Ishikawa (cell line): ENCODE data around the gene AMZ1.

Experiments
- CEBPB ChIP-seq: IDR thresholded peaks from 2 replicates; pipeline ENCODE4 v1.6.1; 2012
- CREB1 ChIP-seq: IDR thresholded peaks from 2 replicates; pipeline ENCODE4 v1.6.1; 2012; ENCODE audit warnings: low read depth
- EGR1 ChIP-seq: IDR thresholded peaks from 2 replicates; pipeline ENCODE4 v1.6.1; 2012
- EP300 ChIP-seq: IDR thresholded peaks from 2 replicates; pipeline ENCODE4 v1.6.1; 2012; ENCODE audit warnings: borderline replicate concordance
- FOXM1 ChIP-seq: IDR thresholded peaks from 2 replicates; pipeline ENCODE4 v1.6.1; 2012; ENCODE audit warnings: low read depth, borderline replicate concordance
- MAX ChIP-seq: IDR thresholded peaks from 2 replicates; pipeline ENCODE4 v1.6.1; 2012
- NFIC ChIP-seq: IDR thresholded peaks from 2 replicates; pipeline ENCODE4 v1.6.1; 2012
- RAD21 ChIP-seq: IDR thresholded peaks from 2 replicates; pipeline ENCODE4 v1.6.1; 2012; ENCODE audit warnings: low read depth
- REST ChIP-seq: IDR thresholded peaks from 2 replicates; pipeline ENCODE4 v1.6.1; 2012; ENCODE audit warnings: low read depth, mild to moderate bottlenecking
- TAF1 ChIP-seq: IDR thresholded peaks from 2 replicates; pipeline ENCODE4 v1.6.1; 2012; ENCODE audit warnings: low read depth, mild to moderate bottlenecking
- TCF12 ChIP-seq: IDR thresholded peaks from 2 replicates; pipeline ENCODE4 v1.6.1; 2012; ENCODE audit warnings: low read depth
- TEAD4 ChIP-seq: IDR thresholded peaks from 2 replicates; pipeline ENCODE4 v1.6.1; 2012
- USF1 ChIP-seq: IDR thresholded peaks from 2 replicates; pipeline ENCODE4 v1.6.1; 2012
- YY1 ChIP-seq: IDR thresholded peaks from 2 replicates; pipeline ENCODE4 v1.6.1; 2012; ENCODE audit warnings: low read depth
- ZBTB7A ChIP-seq: IDR thresholded peaks from 2 replicates; pipeline ENCODE4 v1.6.1; 2012; ENCODE audit warnings: low read depth

Gene AMZ1

DNA sequence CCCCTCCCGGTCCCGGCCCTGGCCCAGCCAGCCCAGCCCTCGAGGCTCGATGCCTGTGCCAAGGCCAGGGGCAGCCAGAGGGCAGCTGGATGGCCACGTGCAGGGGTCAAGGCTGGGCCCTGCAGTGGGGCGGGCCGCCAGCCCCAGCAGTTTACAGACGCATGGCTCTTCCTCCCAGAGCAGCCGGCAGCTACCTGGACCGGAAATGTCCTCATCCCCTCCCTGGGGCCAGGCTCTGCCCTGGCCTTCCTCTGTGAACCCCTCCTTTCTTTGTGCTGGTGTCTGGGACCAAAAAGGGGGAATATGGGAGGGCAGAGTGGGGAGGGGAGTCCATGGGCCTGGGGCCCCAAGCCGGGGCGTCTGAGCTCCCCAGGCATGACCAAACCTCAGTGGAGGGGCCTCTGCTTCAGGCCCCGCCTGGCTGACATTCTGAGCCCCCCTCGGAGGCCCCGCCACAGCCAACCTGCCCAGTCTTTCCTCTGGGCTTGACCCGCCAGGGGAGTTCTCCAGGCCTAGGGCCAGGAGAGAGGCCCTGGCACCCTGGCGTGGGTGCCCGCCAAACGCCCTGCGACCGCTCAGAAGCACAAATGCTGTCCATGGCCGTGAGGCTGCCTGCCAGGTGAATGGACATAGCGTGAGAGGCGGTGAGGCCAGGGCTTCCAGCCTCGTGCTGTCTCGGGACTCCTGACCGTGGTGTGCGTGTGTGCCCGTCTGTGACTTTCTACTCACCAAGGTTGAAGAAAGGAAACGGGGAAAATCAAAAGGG is 24.7 kb upstream of the AMZ1 start:
- no peak for TF ChIP-seq TAF1
- no peak for TF ChIP-seq USF1
- no peak for TF ChIP-seq NFIC
- no peak for TF ChIP-seq EGR1
- no peak for TF ChIP-seq CEBPB
- TF ChIP-seq MAX: no peak
- no peak for TF ChIP-seq FOXM1
- TF ChIP-seq RAD21: no peak
- TF ChIP-seq CREB1: no peak
- TF ChIP-seq EP300: no peak
- no peak for TF ChIP-seq ZBTB7A
- no peak for TF ChIP-seq TCF12
- TF ChIP-seq REST: no peak

- TF ChIP-seq ZBTB7A: peak; percentile 76; the same call in 1 of the 2 replicates
- TF ChIP-seq TCF12: no peak
- TF ChIP-seq RAD21: no peak
- no peak for TF ChIP-seq EGR1
- TF ChIP-seq TAF1: no peak
These were observed 24.0 kb upstream of the AMZ1 start for GRCh38 chr7:2663960-2664359.

GRCh38 chr7:2665359-2665791 is 22.6 kb upstream of the AMZ1 start:
- no peak for TF ChIP-seq CREB1
- no peak for TF ChIP-seq ZBTB7A
- TF ChIP-seq USF1: no peak

- TF ChIP-seq EGR1 (no peak), TAF1 (no peak), YY1 (no peak), REST (no peak)
These were observed 21.8 kb upstream of the AMZ1 start for GRCh38 chr7:2666155-2666554.

- no peak for TF ChIP-seq CEBPB
- no peak for TF ChIP-seq EP300
- no peak for TF ChIP-seq USF1
- TF ChIP-seq FOXM1: no peak
- TF ChIP-seq YY1: no peak
- TF ChIP-seq CREB1: no peak
- TF ChIP-seq TEAD4: no peak
- no peak for TF ChIP-seq ZBTB7A
- no peak for TF ChIP-seq MAX
- TF ChIP-seq RAD21: no peak
These were observed 21.3 kb upstream of the AMZ1 start for GRCh38 chr7:2666588-2667250.

DNA sequence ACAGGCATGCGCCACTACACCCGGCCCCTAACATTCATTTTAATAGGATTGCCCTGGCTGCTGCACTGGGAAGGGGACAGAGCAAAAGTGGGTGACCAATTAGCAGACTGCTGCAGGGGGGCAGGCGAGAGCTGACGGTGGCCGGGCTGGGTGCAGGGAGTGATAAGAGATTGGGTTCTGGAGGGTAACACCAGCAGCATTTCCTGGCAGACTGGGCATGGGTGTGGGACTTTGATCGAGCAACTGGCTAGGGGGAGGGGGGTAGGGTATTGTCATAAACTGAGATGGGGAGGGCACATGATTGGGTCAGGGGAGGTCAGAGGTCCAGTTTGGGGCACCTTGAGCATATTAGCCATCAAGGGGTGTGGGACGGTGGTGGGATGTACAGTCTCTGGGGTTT is 20.2 kb upstream of the AMZ1 start:
- no peak for TF ChIP-seq RAD21
- no peak for TF ChIP-seq TCF12
- TF ChIP-seq YY1: no peak
- no peak for TF ChIP-seq EP300
- TF ChIP-seq USF1: no peak
- no peak for TF ChIP-seq TEAD4
- no peak for TF ChIP-seq TAF1
- TF ChIP-seq NFIC: no peak
- TF ChIP-seq REST: no peak
- TF ChIP-seq ZBTB7A: no peak
- no peak for TF ChIP-seq MAX
